Stimulated activated CD4-positive, alpha-beta T cell treated with anti-CD3 and anti-CD28 coated beads, Interleukin-12 subunit alpha, Interleukin-12 subunit beta, amount 100 ng/mL, for 4 hours (primary cell): ENCODE measurements around the gene SYTL3.

Experiments used
- DNase-seq: peaks from one replicate; pipeline ENCODE4 v3.0.0-alpha.2; 2020

The SYTL3 gene

DNA sequence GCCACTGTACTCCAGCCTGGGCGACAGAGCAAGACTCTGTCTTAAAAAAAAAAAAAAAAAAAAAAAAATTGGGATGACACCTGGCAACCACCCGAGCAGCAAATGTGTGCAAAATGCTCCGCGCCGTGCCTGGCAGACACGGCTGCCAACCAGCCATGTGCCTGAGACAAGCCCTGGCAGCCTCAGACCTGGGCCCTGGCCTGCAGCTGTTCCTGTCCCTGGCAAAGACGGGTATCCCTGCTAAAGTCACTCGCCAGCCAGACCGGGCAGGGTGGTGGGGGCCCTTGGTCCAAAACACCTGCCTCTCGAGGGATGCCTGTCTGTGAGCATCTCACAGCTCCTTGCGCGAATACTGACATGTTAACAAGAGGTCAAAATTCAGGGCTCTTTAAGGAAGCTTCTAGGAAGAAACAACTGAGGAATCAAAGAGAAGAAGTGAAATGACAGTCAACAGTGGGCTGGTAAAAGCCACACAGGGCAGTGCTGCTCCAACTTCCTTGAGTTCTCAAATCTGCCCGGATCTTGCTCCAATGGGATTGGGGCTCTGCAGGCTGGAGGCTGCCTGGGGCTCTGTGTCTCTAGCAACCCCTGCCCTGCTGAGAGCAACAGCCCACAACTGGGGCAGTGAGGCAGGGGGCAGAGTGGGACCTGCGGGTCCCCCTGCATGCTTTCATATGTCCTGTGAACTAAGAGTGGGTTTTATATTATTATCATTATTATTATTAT, 53.4 kb downstream of the SYTL3 start:
- DNase-seq: no peak

DNA sequence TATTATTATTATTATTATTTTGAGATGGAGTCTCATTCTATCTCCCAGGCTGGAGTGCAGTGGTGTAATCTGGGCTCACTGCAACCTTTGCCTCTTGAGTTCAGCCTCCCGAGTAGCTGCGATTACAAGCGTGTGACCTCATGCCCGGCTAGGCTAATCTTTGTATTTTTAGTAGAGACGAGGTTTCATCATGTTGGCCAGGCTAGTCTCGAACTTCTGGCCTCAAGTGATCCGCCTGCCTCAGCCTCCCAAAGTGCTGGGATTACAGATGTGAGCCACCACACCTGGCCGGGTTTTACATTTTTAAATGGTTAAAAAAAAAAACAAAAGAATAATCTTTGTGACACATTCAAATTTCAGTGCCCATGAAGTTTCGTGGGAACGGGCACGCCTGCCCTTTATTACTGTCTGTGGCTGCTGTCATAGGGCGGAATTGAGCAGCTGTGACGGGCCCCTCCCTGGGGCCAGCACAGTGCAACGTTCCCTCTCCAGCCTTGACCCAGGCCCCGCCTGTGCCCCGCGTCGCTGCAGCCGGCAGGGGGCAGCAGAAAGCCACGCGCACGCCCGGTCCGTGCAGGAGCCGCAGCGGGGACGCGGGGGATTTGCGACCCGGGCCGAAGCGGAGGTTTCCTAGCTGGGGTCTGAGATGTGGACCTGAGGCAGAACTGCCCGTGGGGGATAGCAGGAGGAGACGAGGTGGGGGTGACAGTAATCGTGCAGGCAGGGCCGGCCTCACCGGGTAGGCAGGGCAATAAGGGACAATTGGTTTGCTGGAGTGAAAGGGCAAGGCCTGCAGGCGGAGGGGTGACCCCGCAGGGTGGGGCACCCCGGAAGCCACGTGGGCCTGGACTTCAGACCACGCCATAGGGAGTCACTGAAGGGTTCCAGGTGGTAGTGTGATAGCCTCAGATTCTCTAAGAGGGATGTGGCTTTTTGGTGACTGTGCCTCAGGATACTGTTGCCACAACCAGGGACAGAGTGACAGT, 54.3 kb downstream of the SYTL3 start:
- peak; percentile 80 for DNase-seq

DNA sequence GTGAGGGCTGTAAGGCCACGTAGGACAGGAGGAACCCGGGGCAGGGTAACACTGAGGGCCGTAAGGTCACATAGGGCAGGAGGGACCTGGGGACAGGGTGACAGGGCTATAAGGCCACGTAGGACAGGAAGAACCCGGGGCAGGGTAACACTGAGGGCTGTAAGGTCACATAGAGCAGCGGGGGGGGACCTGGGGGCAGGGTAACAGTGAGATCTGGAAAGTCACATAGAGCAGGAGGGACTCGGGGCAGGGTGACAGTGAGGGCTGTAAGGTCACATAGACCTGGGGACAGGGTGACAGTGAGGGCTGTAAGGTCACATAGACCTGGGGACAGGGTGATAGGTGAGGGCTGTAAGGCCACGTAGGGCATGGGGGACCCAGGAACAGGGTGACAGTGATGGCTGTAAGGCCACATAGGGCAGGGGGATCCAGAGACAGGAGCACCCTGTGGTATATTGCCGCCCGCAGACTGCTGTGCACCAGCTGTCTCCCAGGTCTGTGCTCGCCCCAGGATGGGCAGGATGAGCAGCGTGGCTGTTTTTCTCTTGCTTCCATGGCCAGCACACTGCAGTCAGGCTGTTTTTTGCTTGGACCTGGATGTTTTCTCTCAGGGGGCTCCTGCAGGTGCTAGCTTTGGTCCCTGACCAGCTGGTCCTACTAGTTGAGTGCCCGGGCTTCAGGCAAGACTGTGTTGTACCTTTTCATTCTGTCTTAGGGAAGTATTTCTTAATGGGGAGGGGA, 55.7 kb downstream of the SYTL3 start:
- DNase-seq: no peak

DNA sequence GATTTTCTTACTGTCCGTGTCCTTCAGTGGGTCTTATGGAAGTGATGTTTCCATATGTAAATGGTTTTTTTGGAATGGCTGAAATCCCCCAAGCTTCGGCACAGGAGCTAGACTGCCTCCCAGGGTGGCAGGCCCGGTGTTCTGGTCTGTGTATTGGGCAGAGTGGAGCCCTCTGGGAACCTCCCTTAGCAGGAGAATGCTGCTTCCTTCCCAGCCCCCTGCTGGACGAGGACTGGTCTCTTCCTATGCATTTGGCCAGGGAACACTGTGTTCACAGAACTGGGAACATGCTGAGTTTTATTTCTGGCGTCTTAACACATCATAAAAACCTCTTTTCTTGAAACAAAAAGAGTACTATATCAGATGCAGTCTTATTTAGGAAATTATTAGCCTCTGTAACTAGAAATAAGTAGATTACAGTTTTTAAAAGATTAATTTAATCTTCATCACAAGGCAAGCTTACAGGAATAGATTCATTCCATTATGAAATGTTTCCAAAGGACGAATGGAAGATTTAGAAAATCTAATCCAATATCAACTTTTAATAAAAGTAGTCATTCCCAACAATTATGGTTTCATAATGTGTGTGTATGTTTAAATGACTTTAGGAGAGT, 56.6 kb downstream of the SYTL3 start:
- DNase-seq: no peak

DNA sequence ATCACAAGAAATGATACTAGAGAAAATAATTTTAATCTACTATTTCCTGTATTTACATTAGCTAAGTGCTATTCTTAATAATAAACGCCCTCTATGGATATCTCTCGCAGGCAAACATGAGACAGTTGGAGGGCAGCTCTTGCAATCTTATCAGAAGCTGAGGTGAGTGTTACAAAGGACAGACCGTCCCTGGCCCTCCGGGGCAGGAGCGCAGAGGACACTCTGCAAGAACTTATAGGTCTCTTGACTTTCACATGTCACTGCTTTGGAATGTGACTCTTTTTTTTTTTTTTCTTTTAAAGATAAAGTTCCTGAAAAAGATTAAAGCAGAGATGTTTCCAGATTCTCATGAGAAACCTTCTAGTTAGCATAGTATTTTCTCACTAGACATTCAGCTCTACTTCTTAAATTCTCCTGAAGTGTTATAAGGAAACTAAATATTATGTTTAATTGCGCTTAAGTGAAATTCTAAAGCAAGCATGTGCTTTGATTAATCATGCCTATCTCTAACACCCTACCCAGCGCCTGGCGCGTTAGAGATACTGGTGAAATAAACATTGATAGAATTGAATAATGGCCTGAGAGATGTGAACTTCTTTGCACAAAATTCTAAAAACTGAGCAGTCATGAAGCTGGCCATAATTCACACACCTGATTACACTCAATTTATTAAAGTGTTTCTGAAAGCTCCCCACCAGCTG, 57.4 kb downstream of the SYTL3 start:
- no peak for DNase-seq

DNA sequence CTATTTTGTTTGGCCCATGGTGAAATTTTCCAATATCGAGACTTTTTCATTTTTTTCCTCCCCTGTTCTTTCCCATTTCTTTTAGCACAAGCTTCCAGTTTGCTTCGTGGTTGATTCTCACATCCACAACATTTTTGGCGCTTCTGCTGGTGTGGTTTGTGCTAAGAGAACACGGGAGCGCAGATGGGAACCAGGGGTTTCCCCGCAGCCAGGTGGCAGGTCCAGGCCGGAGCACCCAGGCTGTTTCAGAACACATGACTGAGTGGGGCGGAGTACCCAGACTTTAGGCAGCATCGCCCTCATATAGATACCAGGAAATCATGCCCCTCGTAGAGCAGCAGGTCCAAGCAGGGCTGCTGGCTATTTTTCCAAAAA, 58.0 kb downstream of the SYTL3 start:
- no peak for DNase-seq

DNA sequence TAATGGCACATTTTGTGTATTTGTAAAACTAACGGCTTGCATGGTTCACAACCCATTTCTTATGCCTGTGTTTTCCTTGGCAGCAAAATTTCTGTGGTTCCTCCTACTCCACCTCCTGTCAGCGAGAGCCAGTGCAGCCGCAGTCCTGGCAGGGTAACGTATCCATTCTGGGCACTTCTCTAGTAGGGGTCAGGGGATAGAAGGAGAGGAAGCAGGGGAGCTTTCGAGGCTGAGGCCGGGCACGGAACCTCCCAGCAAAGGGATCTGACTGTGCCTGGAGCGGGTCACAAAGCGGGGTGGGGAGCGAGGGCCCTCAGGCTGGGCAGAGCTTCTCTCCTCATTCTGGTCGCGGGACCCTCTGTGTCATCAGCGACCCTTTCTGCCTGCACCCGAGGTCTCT, 58.4 kb downstream of the SYTL3 start:
- no peak for DNase-seq

DNA sequence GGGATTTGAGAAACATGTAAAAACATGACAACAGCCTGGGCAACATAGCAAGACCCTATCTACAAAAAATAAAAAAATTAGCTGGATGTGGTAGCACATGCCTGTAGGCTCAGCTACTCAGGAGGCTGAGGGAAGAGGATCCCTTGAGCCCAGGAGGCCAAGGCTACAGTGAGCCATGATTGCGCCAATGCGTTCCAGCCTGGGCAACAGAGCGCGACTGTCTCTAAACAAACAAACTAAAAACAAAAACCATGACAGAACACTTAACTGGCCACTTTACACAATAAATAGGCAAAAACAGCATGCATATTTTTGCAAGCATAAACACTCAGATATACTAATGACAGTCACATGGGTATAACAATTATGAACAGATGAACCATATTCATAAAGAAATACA, 60.0 kb downstream of the SYTL3 start:
- DNase-seq: no peak

DNA sequence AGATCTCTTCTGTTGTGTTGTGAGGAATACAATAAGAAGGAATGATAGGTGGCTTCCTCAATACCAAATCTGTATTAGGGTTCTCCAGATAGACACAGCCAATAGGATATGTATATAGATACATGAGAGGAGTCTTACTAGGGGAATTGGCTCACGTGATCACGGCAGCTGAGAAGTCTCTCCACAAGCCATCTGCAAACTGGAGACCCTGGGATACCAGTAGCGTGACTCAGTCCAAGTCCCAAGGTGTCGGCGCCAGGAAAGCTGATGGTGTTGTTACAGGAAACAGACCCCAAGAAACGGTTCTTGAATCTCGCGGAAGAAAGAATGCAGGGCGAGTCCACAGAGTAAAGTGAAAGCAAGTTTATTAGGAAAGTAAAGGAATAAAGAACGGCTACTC, 61.4 kb downstream of the SYTL3 start:
- no peak for DNase-seq

DNA sequence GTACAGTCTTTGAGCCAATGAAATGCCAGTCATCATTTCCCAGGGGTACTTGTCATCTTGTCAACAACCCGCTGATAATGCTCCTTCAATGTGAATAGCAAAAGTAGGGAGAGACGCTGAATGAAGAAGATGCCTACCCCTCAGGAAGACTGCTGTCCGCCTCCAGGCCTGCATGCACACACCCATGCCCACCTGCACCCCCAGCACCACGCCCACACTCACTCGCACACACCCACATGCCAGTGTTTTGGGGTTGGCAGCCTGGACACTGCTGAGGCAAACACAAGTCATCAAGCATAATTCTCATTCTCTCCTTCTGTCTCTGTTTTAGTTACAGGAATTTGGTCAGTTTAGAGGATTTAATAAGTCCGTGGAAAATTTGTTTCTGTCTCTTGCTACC, 63.6 kb downstream of the SYTL3 start:
- no peak for DNase-seq

DNA sequence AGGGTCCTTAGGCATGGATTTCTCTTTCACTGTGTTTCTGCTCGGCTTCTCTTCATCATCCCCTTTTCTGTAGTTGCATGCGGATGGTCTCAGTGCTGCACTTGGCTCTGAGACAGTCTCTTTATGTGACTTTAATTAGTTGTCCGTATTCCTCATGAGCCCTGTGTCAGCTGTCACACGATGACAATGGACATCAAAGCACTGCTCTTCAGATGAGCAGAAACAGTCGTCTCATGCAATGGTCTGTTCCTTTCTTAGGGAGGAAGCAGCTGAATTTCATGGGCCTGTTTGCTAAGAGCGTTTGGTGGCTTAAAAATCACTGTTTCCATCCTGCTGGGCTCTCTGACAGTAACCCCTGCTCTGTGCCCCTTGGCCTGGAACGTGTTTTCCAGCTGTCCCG, 64.9 kb downstream of the SYTL3 start:
- DNase-seq: no peak

DNA sequence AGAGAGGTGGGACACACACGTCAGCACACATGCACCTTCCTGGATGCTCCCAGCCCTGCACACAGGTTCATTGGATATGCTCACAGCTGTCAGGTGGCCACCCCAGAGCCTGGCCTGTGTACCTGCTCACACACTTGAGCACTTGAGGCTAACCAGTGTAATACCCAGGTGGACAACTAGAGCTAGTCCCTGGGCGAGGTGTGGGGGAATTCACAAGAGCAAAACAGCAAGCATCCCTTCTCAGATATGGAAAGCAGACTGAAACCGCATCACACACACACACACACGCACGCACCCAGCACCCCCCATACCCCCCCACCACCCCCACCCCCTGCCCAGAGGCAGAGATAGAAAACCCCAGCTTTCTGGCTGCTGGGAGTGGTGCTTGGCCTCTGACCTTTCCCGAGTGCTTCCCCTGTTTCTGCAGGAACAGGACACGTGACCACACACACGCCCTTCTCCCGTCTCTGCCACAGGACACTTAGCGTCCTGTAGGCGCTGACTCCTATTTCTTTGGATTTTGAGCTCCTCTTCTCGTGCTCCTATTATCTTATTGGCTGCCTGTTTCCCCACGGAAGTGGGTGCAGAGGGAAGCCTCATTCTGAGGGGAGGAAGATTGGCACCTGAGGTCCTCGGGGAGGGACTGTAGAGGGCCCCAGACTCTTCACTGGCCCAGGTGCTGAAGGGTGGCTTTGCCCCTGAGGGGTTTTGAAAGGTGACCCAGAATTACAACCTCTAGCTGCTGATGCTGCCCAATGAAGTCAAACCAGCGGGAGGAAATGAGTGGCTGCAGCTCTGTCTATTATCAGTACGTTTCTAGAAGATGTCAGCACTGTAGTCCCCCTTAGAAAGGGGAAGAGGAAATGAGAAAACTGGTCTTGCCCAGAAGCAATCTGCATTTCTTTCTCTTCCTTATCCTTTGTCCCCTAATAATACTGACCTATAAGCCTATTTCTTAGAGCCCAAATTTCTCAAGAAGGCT, 65.8 kb downstream of the SYTL3 start:
- DNase-seq: no peak

DNA sequence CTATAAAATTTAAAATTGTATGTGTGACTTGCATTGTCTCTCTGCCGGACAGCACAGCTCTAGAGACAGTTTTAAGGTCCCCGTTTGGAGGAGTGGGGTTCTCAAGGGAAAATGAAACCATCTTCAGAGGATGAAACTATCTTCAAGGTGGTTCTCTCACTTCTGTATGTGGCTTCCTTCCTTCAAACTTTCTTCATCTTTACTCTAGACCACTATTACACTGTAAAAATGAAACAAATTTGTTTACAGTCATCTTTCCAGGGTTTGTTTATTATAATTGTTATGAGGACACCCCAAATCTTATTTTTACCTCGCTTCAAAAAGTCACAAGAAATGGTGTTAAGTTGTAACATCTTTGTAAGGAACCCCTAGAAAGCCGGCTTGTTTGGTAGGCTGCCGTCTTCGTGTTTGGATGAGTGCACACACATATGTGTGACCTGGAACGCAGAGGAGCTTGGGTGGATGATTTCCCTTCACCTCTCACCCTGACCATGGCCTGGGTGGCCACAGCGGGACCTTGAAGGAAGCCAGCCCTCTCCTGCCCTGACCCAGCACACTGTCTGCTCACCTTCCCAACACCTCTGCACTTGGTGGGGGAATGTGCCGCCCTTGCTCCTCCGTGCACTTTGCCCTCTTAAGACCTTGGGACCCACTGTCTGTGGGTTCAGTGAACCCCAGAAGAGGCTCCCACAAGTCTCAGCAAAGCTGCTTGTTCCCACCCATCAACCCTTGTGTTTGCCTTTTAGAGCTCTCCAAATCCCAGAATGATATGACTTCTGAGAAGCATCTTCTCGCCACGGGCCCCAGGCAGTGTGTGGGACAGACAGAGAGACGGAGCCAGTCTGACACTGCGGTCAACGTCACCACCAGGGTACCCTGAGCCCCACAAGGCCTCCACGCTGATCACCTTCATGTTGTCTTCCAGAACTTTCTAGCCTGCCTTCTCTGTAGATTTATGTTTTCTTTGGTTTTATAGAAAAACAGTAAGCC, 67.8 kb downstream of the SYTL3 start:
- DNase-seq: no peak

DNA sequence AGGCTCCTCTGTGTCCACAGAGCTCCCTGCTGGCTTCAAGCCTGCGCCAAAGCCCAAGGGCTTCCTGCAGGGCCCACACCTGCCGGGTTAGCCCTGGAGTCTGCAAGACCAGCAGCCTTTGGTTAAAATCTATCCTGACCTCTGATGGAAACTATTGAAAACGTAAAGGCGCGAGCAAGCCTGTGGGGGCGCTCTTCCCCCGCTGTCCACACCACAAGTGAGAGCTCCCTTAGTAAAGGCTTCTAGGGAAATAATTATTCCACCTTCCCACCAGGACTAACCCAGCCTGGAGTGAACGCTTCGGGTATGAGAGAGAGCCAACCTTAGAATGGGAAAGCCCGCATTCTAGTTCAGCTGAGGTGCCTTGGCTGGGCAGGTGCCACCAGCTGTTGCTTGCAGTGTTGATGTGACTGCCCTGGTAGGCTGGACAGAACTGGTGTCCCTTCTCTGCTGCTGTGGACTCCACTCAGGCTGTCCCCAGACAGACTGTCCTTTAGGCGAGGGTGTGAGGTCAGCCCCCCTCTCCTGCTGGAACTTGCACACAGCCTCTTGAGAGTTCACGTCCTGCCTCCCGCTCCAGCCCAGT, 68.7 kb downstream of the SYTL3 start:
- DNase-seq: no peak

DNA sequence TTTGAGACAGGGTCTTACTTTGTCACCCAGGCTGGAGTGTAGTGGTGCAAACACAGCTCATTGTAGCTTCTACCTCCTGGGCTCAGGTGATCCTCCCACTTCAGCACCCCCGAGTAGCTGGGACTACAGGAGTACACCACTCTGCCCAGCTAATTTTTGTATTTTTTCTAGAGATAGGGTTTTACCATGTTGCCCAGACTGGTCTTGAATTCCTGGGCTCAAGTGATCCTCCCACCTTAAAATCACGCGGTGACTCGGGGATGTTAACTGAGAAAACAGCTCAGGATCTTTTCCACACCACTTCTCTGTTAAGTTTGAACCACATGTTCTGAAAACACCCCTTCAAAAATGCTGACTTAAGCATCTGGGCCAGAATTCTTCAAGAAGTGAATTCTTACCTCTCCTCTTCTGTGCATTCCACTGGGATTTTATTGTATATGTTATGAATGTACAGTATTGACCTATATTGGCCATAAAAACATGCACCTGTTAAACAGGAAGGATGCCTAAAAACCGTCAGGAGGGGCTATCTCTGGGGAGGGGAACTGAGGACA, 72.4 kb downstream of the SYTL3 start:
- DNase-seq: no peak

DNA sequence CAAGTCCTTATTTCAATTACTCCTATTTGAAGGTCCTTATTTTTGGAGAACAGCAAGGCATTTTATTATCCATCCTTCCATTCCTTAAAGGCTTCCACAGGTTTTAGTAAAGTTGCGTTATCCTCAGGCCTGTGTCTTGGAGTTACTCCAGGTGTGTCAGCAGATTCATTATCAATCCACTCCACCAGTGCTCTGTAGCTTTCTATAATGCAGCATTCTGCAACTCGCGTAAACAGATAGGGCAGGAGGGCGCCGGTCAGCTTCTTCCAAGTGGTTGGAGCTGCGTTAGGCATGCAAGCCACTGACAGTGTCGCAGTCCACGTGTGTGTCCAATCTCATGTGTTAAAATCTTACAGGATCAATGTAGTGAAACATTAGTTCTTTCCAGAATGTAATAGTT, 75.8 kb downstream of the SYTL3 start:
- DNase-seq: no peak

DNA sequence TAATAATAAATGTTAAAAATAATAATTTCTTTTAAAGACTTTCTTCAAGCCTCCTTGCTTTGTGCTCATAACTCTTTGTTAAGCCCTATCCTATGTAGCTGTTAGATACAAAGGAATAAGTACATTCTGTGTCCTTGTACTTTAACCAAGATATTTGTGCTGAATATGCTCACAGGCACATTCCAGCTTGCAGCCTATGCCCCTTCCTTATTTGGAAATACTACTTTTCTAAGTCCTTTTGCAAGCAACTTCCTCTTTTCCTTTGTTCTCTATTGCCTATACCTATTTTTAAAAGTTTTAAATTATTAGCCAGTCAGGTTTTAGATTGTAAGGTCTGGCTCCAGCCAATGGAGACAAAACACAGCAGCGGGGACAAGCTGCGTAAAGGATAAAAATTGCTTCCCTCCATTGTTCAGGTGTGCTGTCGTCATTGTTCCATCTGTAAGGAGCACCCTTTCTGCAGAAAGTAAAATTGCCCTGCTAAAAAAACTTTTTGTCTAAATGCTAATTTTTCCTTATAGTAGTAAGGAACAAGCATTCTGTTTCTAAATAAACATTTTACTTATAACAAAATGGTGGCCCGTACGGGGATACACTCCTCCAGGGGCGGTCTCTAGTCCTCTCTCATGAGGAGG, 80.2 kb downstream of the SYTL3 start:
- DNase-seq: no peak

DNA sequence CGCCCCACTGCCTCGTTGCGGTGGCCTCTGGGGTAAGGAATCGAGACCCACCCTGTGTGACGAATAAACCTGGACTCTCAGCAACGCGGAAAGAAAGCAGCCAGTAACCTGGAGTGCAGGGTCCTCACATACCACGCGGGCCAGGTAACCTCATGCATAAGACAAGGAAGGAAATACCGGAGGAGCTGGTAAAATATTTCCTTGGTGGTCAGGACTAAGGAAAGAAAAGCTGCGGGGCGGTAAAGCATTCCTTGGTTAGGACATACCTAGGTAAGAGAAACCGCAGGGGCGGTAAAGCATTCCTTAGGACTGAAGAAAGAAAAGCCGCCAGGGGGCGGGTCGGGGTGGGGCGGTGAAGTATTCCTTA, 80.7 kb downstream of the SYTL3 start:
- no peak for DNase-seq

DNA sequence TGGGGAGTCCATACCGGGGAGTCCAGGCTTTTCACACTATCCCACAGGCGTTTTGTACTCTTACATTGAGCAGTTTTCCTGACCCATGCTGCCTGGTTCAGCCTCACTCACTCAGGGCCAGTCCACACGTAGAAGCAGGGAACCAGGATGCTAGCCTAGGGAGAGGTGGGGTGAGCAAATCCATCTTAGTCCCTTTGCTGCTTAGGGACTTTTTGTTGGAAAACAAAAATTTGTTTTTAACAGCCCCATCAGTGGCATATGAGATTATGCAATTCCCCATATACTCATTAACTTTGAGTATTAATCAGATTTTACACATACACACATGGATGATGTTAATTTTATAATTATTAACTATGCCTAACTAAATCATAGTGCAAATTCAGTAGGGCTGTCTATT, 85.2 kb downstream of the SYTL3 start:
- DNase-seq: no peak
